Mesenchymal stem cell (in vitro differentiated cells and primary cell): ENCODE measurements around the gene EHF.

Experiments used
- DNase-seq: peaks from one replicate; pipeline ENCODE4 v3.0.0-alpha.2; 2013
- H2AFZ ChIP-seq: one replicate; pipeline ENCODE4 v1.6.1; 2013; ENCODE audit warnings: low read depth, mild to moderate bottlenecking, control low read depth, inconsistent platforms, low read length, moderate library complexity
- H2AK5ac ChIP-seq: 2 replicates; pipeline ENCODE4 v1.6.1; 2013; ENCODE audit warnings: low read length, moderate library complexity, mild to moderate bottlenecking, inconsistent platforms; ENCODE audit not compliant: severe bottlenecking
- H2BK120ac ChIP-seq: one replicate; pipeline ENCODE4 v1.6.1; 2013; ENCODE audit warnings: low read depth, mild to moderate bottlenecking, inconsistent platforms, low read length, moderate library complexity
- H2BK12ac ChIP-seq, 2 experiments: one replicate each; pipeline ENCODE4 v1.6.1; 2013; ENCODE audit warnings: inconsistent platforms in 2 of 2, low read length in 2 of 2, mild to moderate bottlenecking in 2 of 2, moderate library complexity in 2 of 2, control low read depth in 1 of 2
- H2BK15ac ChIP-seq: one replicate; pipeline ENCODE4 v1.6.1; 2013; ENCODE audit warnings: mild to moderate bottlenecking, low read depth, inconsistent platforms; ENCODE audit not compliant: poor library complexity, severe bottlenecking
- H2BK5ac ChIP-seq: 2 replicates; pipeline ENCODE4 v1.6.1; 2013; ENCODE audit warnings: low read depth, mild to moderate bottlenecking, low read length, control low read depth, inconsistent platforms; ENCODE audit not compliant: poor library complexity, severe bottlenecking
- H3K14ac ChIP-seq, 2 experiments: one replicate each; pipeline ENCODE4 v1.6.1; 2013; ENCODE audit warnings: inconsistent platforms in 2 of 2, low read length in 2 of 2, control low read depth in 1 of 2, mild to moderate bottlenecking in 1 of 2, moderate library complexity in 1 of 2
- H3K18ac ChIP-seq, 2 experiments: one replicate each; pipeline ENCODE4 v1.6.1; 2013; ENCODE audit warnings: inconsistent platforms in 2 of 2, low read length in 2 of 2, control low read depth in 1 of 2, low read depth in 1 of 2, mild to moderate bottlenecking in 1 of 2
- H3K23ac ChIP-seq, 2 experiments: one replicate each; pipeline ENCODE4 v1.6.1; 2013; ENCODE audit warnings: inconsistent platforms in 2 of 2, low read length in 2 of 2, mild to moderate bottlenecking in 2 of 2, moderate library complexity in 2 of 2, control low read depth in 1 of 2
- H3K27ac ChIP-seq: 2 replicates; pipeline ENCODE4 v1.5.1; 2013; ENCODE audit warnings: mild to moderate bottlenecking, moderate library complexity, low read length, control low read depth, inconsistent platforms; ENCODE audit not compliant: poor library complexity, severe bottlenecking
- H3K27me3 ChIP-seq, 2 experiments: 2 replicates each; pipeline versions ENCODE4 v1.6.1 to v1.7.0; 2013; ENCODE audit warnings: low read length in 2 of 2, mild to moderate bottlenecking in 2 of 2, moderate library complexity in 2 of 2, control low read depth in 1 of 2, inconsistent platforms in 1 of 2; ENCODE audit not compliant: control insufficient read depth in 1 of 2, insufficient read depth in 1 of 2
- H3K36me3 ChIP-seq, 2 experiments: 2 replicates each; pipeline versions ENCODE4 v1.6.1 to v1.7.0; 2013; ENCODE audit warnings: low read length in 2 of 2, control low read depth in 1 of 2, inconsistent platforms in 1 of 2, low read depth in 1 of 2, mild to moderate bottlenecking in 1 of 2; ENCODE audit not compliant: insufficient read depth in 2 of 2, control insufficient read depth in 1 of 2
- H3K4ac ChIP-seq, 2 experiments: one replicate each; pipeline ENCODE4 v1.6.1; 2013; ENCODE audit warnings: inconsistent platforms in 2 of 2, low read length in 2 of 2, mild to moderate bottlenecking in 2 of 2, moderate library complexity in 2 of 2, control low read depth in 1 of 2, low read depth in 1 of 2
- H3K4me1 ChIP-seq: 2 replicates; pipeline ENCODE4 v1.6.1; 2013; ENCODE audit warnings: low read depth, low read length, control low read depth; ENCODE audit not compliant: control insufficient read depth, insufficient read depth
- H3K4me2 ChIP-seq: 2 replicates; pipeline ENCODE4 v1.6.1; 2013; ENCODE audit warnings: low read length, mild to moderate bottlenecking, inconsistent platforms; ENCODE audit not compliant: poor library complexity, severe bottlenecking
- H3K4me3 ChIP-seq, 2 experiments: 2 replicates each; pipeline versions ENCODE4 v1.5.1 to v1.7.0; 2013; ENCODE audit warnings: low read length in 2 of 2, mild to moderate bottlenecking in 2 of 2, control low read depth in 1 of 2, low read depth in 1 of 2; ENCODE audit not compliant: insufficient read depth in 1 of 2
- H3K79me1 ChIP-seq: replicated peaks from 2 replicates; pipeline ENCODE4 v1.6.1; 2013; ENCODE audit warnings: mild to moderate bottlenecking, control low read depth, low read length, inconsistent platforms; ENCODE audit not compliant: poor library complexity, severe bottlenecking
- H3K9ac ChIP-seq: 2 replicates; pipeline ENCODE4 v1.7.0; 2013; ENCODE audit warnings: mild to moderate bottlenecking, low read length, moderate library complexity
- H3K9me3 ChIP-seq: 2 replicates; pipeline ENCODE4 v1.7.0; 2013; ENCODE audit warnings: mild to moderate bottlenecking, low read length; ENCODE audit not compliant: control insufficient read depth
- H4K8ac ChIP-seq: one replicate; pipeline ENCODE4 v1.6.1; 2013; ENCODE audit warnings: inconsistent platforms, mild to moderate bottlenecking, low read length, moderate library complexity
- H4K91ac ChIP-seq: one replicate; pipeline ENCODE4 v1.6.1; 2013; ENCODE audit warnings: mild to moderate bottlenecking, low read length, inconsistent platforms
- WGBS: methylation state at CpG from one replicate; pipeline ENCODE4 v1.1.7; 2013; ENCODE audit warnings: mixed read lengths; 5-methylcytosine and 5-hydroxymethylcytosine counted together

EHF gene

GRCh38 chr11:34636127-34636526 lies 15.2 kb downstream of the EHF start:
- Histone ChIP-seq H3K18ac (no peak overlapping the region), H4K91ac (no peak overlapping the region), H3K4me1 (peaks cover 17% of the 10 kb centered on the region), H3K79me1 (no peaks in the 10 kb centered on the region), H2BK12ac (no peak overlapping the region), H3K4me2 (no peak overlapping the region), H3K23ac (no peak overlapping the region), H2AFZ (no peak overlapping the region), H2BK120ac (no peak overlapping the region), H3K27me3 (peaks cover 0 to 23% of the 10 kb centered on the region in 2 experiments), H4K8ac (no peak overlapping the region), H2BK5ac (no peak overlapping the region), H3K27ac (no peak overlapping the region), H2AK5ac (no peak overlapping the region), H3K36me3 (no peaks in the 10 kb centered on the region), H3K4ac (no peak overlapping the region), H3K14ac (no peak overlapping the region), H3K9me3 (no peaks in the 10 kb centered on the region), H2BK15ac (no peak overlapping the region), H3K9ac (no peak overlapping the region), H3K4me3 (no peak overlapping the region)
- no peak for DNase-seq
- 93% methylated on average over 1 of the region's 1 CpG for WGBS

DNA sequence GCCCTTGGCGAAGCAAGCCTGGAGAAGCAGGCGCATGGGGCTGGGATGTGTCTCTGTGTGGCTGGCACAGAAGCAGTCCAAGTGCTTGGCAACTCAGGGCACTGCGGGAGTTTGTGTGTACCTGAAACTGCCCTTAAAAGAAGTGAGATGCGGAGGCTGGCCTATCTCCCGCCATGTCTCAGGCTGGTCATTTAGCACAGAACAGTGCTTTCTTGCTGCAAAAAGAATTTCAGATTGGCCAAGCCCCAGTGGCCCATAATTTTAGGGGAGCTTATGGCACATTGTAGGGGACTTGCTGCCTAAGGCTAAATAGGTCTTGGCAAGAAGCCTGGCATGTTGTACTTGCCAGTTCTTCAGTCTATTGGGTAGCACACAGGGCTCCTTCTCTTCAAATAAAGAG lies 16.4 kb downstream of the EHF start:
- 98% methylated on average over 5 of the region's 5 CpGs for WGBS
- Histone ChIP-seq H3K36me3 (no peaks in the 10 kb centered on the region), H2AK5ac (peak overlapping the region; percentile 20), H3K4me1 (peaks cover 15% of the 10 kb centered on the region), H3K9ac (no peak overlapping the region), H3K4ac (no peak overlapping the region), H3K14ac (no peak overlapping the region), H3K9me3 (no peaks in the 10 kb centered on the region), H3K18ac (no peak overlapping the region), H2AFZ (no peak overlapping the region), H3K4me2 (no peak overlapping the region), H2BK5ac (no peak overlapping the region), H3K23ac (no peak overlapping the region), H2BK120ac (no peak overlapping the region), H4K8ac (no peak overlapping the region), H3K27me3 (peaks cover 0 to 25% of the 10 kb centered on the region in 2 experiments), H2BK15ac (no peak overlapping the region), H3K4me3 (no peak overlapping the region), H3K79me1 (no peaks in the 10 kb centered on the region), H4K91ac (peak overlapping the region; percentile 71), H2BK12ac (no peak overlapping the region), H3K27ac (no peak overlapping the region)
- no peak for DNase-seq

- Histone ChIP-seq H3K4me3 (no peak overlapping the region), H3K27ac (no peak overlapping the region), H3K18ac (no peak overlapping the region), H2BK15ac (no peak overlapping the region), H2AFZ (no peak overlapping the region), H3K36me3 (no peaks in the 10 kb centered on the region), H3K4me2 (no peak overlapping the region), H3K4ac (no peak overlapping the region), H2BK12ac (no peak overlapping the region), H2BK120ac (no peak overlapping the region), H3K9ac (no peak overlapping the region), H3K9me3 (no peaks in the 10 kb centered on the region), H4K91ac (no peak overlapping the region), H3K23ac (no peak overlapping the region), H2BK5ac (no peak overlapping the region), H2AK5ac (no peak overlapping the region), H3K4me1 (peaks cover 22% of the 10 kb centered on the region), H3K79me1 (no peaks in the 10 kb centered on the region), H3K27me3 (peaks cover 0 to 32% of the 10 kb centered on the region in 2 experiments), H4K8ac (no peak overlapping the region), H3K14ac (no peak overlapping the region)
- DNase-seq = no peak
- 66% methylated on average over 2 of the region's 3 CpGs for WGBS
These were observed 18.0 kb downstream of the EHF start for GRCh38 chr11:34638897-34639296.

DNA sequence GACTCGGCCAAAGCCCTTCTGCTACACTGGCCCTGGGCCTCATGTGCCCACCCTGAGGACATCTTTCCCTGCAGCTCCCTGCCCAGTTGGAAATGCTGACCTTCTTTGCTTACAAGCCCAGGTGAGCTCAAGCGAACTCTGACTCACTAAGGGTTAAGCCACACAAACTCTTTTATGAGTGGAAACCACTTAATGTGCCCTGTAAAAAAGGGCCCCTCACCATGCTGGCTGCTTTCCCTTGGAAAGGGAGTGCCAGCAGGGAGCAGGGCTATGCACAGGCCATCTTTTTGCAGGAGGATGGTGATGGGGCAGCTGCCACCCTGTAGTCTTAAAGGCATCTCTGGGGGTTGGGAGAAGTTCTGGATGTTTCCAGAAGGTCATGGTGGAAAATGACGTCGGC lies 18.7 kb downstream of the EHF start:
- H3K9ac ChIP-seq = no peak overlapping the region
- H2BK15ac ChIP-seq = no peak overlapping the region
- H3K9me3 ChIP-seq = no peaks in the 10 kb centered on the region
- 95% methylated on average over 4 of the region's 4 CpGs for WGBS
- H3K14ac ChIP-seq = no peak overlapping the region
- H3K36me3 ChIP-seq = no peaks in the 10 kb centered on the region
- no peak overlapping the region for H2BK12ac ChIP-seq
- peaks cover 0 to 32% of the 10 kb centered on the region in 2 experiments for H3K27me3 ChIP-seq
- H3K23ac ChIP-seq = no peak overlapping the region
- H3K4me1 ChIP-seq = peaks cover 22% of the 10 kb centered on the region
- no peak for DNase-seq
- no peak overlapping the region for H3K18ac ChIP-seq
- H2AFZ ChIP-seq = no peak overlapping the region
- peak overlapping the region; percentile 5 for H2AK5ac ChIP-seq
- no peak overlapping the region for H2BK120ac ChIP-seq
- H3K4me3 ChIP-seq = no peak overlapping the region
- no peak overlapping the region for H3K27ac ChIP-seq
- no peak overlapping the region for H3K4ac ChIP-seq
- H2BK5ac ChIP-seq = no peak overlapping the region
- no peak overlapping the region for H4K8ac ChIP-seq
- no peak overlapping the region for H3K4me2 ChIP-seq
- no peak overlapping the region for H4K91ac ChIP-seq
- no peaks in the 10 kb centered on the region for H3K79me1 ChIP-seq
